ENCODE data around the gene GRM4.

The GRM4 gene

DNA sequence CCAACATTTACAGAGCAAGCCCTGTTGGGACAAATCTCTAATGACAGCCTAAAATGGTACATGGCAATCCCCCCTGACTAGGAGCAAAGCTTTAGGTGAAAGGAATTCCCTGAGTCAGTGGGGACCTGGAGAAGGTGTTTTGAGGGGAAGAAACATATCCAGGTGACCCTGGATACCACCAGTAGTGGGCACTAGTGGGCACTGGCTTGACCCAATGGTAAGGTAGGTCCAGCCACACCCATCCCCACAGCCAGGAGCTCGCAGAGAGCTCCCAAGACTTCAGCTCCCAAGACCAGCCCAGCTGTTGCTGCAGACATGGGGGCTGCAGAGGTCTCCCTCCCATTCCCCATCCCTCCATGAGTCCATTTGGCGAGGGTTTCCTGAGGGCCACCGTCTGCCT lies 19.5 kb downstream of the GRM4 start:
- DNase-seq (ENCODE audit: extremely low read depth, low read depth) = no peak
- TF ChIP-seq CTCF (IDR thresholded peaks at IDR 0.05; ENCODE audit: low read depth, low read length) = no peak

GRCh38 chr6:34125939-34126338 lies 19.9 kb downstream of the GRM4 start:
- no peak for TF ChIP-seq CTCF (IDR thresholded peaks at IDR 0.05; ENCODE audit: low read depth, low read length)
- no peak for DNase-seq (ENCODE audit: extremely low read depth, low read depth)

GRCh38 chr6:34120953-34121675 lies 24.8 kb downstream of the GRM4 start:
- TF ChIP-seq CTCF (IDR thresholded peaks at IDR 0.05; ENCODE audit: low read depth, low read length) = no peak
- DNase-seq (ENCODE audit: extremely low read depth, low read depth) = no peak

DNA sequence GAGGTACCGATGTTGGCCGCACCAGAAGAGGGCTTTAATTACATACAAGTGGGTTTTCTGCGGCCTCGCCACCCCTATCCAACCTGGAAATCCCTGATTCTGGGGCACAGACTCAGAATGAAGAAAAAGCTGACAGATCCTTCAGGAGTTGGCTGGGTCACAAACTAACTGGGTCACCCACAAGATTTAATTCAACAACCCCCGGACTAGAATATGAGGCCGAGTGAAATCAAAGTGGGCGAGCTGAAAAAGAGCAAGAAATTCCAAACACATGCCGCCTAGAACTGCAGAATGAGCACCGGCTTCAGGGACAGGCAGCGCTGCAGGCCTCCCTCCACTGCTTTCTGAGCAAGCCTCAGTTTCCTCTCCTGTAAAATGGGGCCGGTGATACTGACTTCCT lies 30.0 kb downstream of the GRM4 start:
- TF ChIP-seq CTCF (IDR thresholded peaks at IDR 0.05; ENCODE audit: low read depth, low read length) = no peak
- DNase-seq (ENCODE audit: extremely low read depth, low read depth) = no peak

- TF ChIP-seq CTCF (IDR thresholded peaks at IDR 0.05; ENCODE audit: low read depth, low read length) = no peak
- no peak for DNase-seq (ENCODE audit: extremely low read depth, low read depth)
Observed at GRCh38 chr6:34115403-34115795, 30.5 kb downstream of the GRM4 start.

DNA sequence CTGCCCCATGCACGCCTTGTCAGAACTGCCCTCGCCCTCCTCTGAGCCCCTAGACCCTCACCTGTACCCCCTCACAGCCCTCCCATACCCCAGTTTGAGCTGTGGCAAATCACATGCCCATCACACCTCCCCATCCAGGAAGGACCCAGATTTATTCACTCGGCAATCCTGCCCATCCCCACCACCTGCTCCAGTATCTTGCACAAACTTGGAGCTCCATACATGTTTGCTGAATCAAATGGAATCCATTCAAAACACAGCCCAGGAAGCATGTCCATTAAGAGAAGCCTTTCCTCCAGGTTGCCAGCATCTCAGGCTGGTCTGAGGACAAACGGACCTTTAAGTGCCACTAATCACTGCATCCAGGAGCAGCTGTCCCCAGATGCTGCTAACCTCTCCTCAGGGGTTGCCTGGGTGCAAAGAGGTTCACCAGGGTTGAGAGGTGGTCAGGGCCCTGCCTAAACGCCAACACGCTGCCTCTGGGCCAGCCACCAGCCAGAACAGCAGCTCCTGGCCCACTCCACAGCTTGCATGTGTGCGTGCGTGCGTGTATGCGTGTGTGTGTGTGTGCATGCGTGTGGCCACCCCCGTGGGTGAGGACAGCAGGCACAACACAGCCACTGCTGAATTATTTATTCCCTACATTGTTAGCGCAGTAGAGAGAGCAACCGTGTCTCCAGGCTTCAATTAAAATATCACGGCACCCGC lies 31.0 kb downstream of the GRM4 start:
- TF ChIP-seq CTCF (IDR thresholded peaks at IDR 0.05; ENCODE audit: low read depth, low read length) = no peak
- no peak for DNase-seq (ENCODE audit: extremely low read depth, low read depth)

DNA sequence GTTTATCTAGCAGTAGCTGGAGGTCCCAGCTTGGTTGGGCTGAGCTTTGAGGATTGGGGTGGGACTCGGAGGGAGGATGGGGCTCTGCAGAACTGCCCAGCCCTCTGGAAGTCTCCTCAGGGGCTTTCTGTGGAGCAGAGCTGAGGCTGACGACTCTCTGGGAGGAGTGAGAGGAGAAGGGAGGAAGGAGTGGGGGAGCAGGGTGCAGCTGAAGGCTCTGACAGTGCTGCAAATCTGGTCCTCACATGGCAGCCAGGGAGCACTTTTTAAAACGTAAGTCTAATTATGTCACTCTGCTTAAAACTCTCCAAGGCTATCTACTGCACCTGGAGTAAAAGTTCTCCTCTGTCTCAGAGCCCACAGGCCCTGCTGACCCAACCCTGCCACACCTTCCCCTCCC lies 32.4 kb downstream of the GRM4 start:
- no peak for TF ChIP-seq CTCF (IDR thresholded peaks at IDR 0.05; ENCODE audit: low read depth, low read length)
- no peak for DNase-seq (ENCODE audit: extremely low read depth, low read depth)
